NCI-H1092 treated with DMSO at 0.1 percent for 48 hours (cell line): ENCODE measurements around the gene FOXK2.
"Not testable (repeated sequence)": the region's sequence is repeated elsewhere in the genome, so short reads cannot be mapped to it uniquely, and the experiment has no call there.

Experiments used
- DNase-seq: peaks from one replicate; lab custom pipeline; 2025; lab: John Stamatoyannopoulos, UW

Gene FOXK2

GRCh38 chr17:82495844-82496528, 23.5 kb upstream of the FOXK2 start:
- no peak for DNase-seq

GRCh38 chr17:82496529-82497434, 22.8 kb upstream of the FOXK2 start:
- DNase-seq, result peak; percentile 85

- DNase-seq, result peak; percentile 54
Measured at GRCh38 chr17:82497483-82498405, 21.8 kb upstream of the FOXK2 start.

GRCh38 chr17:82502207-82502606, 17.3 kb upstream of the FOXK2 start:
- DNase-seq, result no peak

GRCh38 chr17:82503094-82503727, 16.3 kb upstream of the FOXK2 start:
- no peak for DNase-seq

GRCh38 chr17:82503728-82504308, 15.7 kb upstream of the FOXK2 start:
- DNase-seq, result no peak

GRCh38 chr17:82505296-82505695, 14.2 kb upstream of the FOXK2 start:
- DNase-seq, result no peak

GRCh38 chr17:82506402-82506801, 13.1 kb upstream of the FOXK2 start:
- not testable (repeated sequence) for DNase-seq

GRCh38 chr17:82507631-82508175, 11.8 kb upstream of the FOXK2 start:
- DNase-seq, result no peak

- DNase-seq, result not testable (repeated sequence)
Measured at GRCh38 chr17:82511642-82512041, 7.9 kb upstream of the FOXK2 start.

- DNase-seq, result not testable (repeated sequence)
Measured at GRCh38 chr17:82513864-82514263, 5.7 kb upstream of the FOXK2 start.

- no peak for DNase-seq
Measured at GRCh38 chr17:82517230-82517865, 2.2 kb upstream of the FOXK2 start.

GRCh38 chr17:82519971-82520903, 705 bp downstream of the FOXK2 start:
- DNase-seq, result no peak

GRCh38 chr17:82524540-82524939, 5.0 kb downstream of the FOXK2 start:
- no peak for DNase-seq

- DNase-seq, result no peak
Measured at GRCh38 chr17:82525712-82526111, 6.2 kb downstream of the FOXK2 start.

GRCh38 chr17:82527898-82528297, 8.4 kb downstream of the FOXK2 start:
- no peak for DNase-seq

GRCh38 chr17:82528484-82529265, 9.1 kb downstream of the FOXK2 start:
- DNase-seq, result peak; percentile 55

- DNase-seq, result no peak
Measured at GRCh38 chr17:82529914-82530300, 10.4 kb downstream of the FOXK2 start.
